Measurements from ENCODE around the gene KRT86.
"Not testable (repeated sequence)": the region's sequence is repeated elsewhere in the genome, so short reads cannot be mapped to it uniquely, and the experiment has no call there.

KRT86 gene

GRCh38 chr12:52238916-52239646 is 35.4 kb upstream of the KRT86 start:
- no peak for TF ChIP-seq CTCF (IDR thresholded peaks at IDR 0.05; ENCODE audit: low read depth, low read length)
- no peak overlapping the region for H3K4me3 ChIP-seq (replicated peaks in 1 of 2; ENCODE audit: low read depth in 2 of 2, low read length in 2 of 2)
- no peak for DNase-seq (ENCODE audit: low read depth in 2 of 2)

DNA sequence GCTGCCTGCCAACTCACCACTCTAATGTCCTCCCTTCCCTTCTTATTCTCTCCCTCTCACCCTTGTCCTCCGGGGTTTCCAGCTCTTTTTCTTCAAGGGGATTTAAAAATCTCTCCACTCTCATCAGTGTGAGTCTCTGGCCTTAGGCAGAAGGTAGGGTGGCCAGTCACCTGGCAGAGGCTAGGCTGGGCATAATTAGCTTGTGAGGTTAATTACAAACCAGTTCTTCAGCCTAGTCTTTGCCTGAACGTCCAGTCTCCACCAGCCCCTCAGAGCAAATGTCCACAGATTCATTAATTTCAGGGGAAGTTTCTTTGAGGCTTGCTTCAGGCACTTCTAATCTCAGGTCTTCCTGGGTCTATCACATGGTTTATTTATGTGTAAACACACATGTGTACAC is 34.7 kb upstream of the KRT86 start:
- no peak for TF ChIP-seq CTCF (IDR thresholded peaks at IDR 0.05; ENCODE audit: low read depth, low read length)
- H3K4me3 ChIP-seq (replicated peaks in 1 of 2; ENCODE audit: low read depth in 2 of 2, low read length in 2 of 2): no peak overlapping the region

DNA sequence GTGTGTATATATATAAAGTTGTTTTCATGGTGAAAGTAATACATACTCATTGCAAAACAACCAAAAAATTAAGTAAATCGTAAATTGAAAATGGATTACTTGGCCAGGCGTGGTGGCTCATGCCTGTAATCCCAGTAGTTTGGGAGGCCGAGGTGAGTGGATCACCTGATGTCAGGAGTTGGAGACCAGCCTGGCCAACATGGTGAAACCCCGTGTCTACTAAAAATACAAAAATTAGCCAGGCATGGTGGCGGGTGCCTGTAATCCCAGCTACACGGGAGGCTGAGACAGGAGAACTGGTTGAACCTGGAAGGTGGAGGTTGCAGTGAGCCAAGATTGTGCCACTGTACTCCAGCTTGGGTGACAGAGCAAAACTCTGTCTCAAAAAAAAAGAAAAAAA is 34.2 kb upstream of the KRT86 start:
- DNase-seq (ENCODE audit: low read depth in 2 of 2); H3K4me3 ChIP-seq (replicated peaks in 1 of 2; ENCODE audit: low read depth in 2 of 2, low read length in 2 of 2): not testable (repeated sequence)

More for the DNA sequence above, 34.7 kb upstream of the KRT86 start:
- no peak for DNase-seq (ENCODE audit: low read depth in 2 of 2)

- H3K4me3 ChIP-seq (replicated peaks in 1 of 2; ENCODE audit: low read depth in 2 of 2, low read length in 2 of 2): no peak overlapping the region
- DNase-seq (ENCODE audit: low read depth in 2 of 2): no peak
- no peak for TF ChIP-seq CTCF (IDR thresholded peaks at IDR 0.05; ENCODE audit: low read depth, low read length)
Observed at GRCh38 chr12:52241205-52241842, 33.1 kb upstream of the KRT86 start.

DNA sequence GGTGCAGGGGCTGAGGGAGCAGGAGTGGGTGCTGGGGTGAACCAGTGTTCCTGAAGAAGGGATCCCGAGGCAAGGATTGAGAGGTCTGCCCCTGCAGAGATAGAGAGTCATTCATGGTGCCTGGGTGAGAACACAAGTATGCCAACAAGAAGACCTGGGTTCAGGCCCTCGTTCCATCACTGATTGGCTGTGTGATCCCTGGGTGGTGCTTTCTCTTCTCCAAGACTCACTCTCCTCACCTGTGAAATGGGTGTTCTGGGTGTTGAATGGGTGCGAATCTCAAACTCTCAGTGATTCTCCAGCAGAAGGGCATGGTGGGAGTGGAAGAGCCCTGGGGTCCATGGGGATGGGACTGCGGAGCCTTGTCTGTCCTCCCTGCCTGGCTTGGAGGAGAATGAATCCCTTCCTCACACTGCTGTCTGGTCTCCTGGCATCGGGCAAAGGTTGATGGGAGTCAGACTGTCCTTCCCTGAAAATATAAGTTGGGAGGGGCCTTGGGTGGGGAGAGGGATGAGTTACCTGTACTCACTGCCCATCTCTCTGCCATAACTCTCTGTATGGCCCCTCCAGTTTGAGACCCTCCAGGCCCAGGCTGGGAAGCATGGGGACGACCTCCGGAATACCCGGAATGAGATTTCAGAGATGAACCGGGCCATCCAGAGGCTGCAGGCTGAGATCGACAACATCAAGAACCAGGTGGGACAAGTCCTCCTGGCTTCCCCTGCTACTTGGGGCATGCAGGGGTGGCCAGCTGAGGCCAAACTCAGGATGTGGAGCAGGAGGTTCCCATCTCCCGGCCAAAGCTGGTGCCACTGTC is 31.8 kb upstream of the KRT86 start:
- H3K4me3 ChIP-seq (replicated peaks in 1 of 2; ENCODE audit: low read depth in 2 of 2, low read length in 2 of 2): no peak overlapping the region
- DNase-seq (ENCODE audit: low read depth in 2 of 2): no peak
- TF ChIP-seq CTCF (IDR thresholded peaks at IDR 0.05; ENCODE audit: low read depth, low read length): no peak

GRCh38 chr12:52243259-52243855 is 31.1 kb upstream of the KRT86 start:
- no peak for TF ChIP-seq CTCF (IDR thresholded peaks at IDR 0.05; ENCODE audit: low read depth, low read length)
- DNase-seq (ENCODE audit: low read depth in 2 of 2): no peak
- no peak overlapping the region for H3K4me3 ChIP-seq (replicated peaks in 1 of 2; ENCODE audit: low read depth in 2 of 2, low read length in 2 of 2)
